ENCODE measurements around the gene DRICH1. TPM values are rescaled to one million over a fixed set of nuclear protein-coding genes. Genes with fewer than 3 reads are reported as not detected.
"Not testable (repeated sequence)": the region's sequence is repeated elsewhere in the genome, so short reads cannot be mapped to it uniquely, and the experiment has no call there.

Gene DRICH1
- total RNA-seq, 1 experiment from 2014 or later = 0.26 TPM

- 0 out of 2 replicates have a peak overlapping the region, but pooled peaks have one; percentile 44 for H3K27ac Mint-ChIP-seq
- peaks cover 24% of the 10 kb centered on the region for H3K4me1 Mint-ChIP-seq
- TF ChIP-seq USF2 (CRISPR knock-in tag; IDR thresholded peaks at IDR 0.05) = peak; percentile 46; the same call in 1 of the 2 replicates
- no peak for TF ChIP-seq ZNF219 (CRISPR knock-in tag; IDR thresholded peaks at IDR 0.05; ENCODE audit: borderline replicate concordance)
- H3K27me3 Mint-ChIP-seq (ENCODE audit: low read depth) = no peaks in the 10 kb centered on the region
- H3K36me3 Mint-ChIP-seq = peaks cover 2% of the 10 kb centered on the region; the same call in 1 of the 2 replicates
- ATAC-seq = peak; percentile 45
- ChIA-PET CTCF (interaction anchor here (0.7 to 1.1 kb wide), 3 partner anchors 42 to 176 kb away, joined by 3 to 4 read pairs (median 3); no protein-coding TSS in a partner anchor), POLR2A (no interaction called here)
- H3K4me3 Mint-ChIP-seq = no peak overlapping the region
- H3K9me3 Mint-ChIP-seq = no peaks in the 10 kb centered on the region
- DNase-seq (ENCODE audit: low spot score) = peak; percentile 31
Measured at GRCh38 chr22:23673826-23674690, 41.9 kb upstream of the DRICH1 start.

GRCh38 chr22:23673050-23673620 is 41.0 kb upstream of the DRICH1 start:
- POLR2A ChIA-PET = no interaction called here
- H3K27ac Mint-ChIP-seq = no peak overlapping the region

GRCh38 chr22:23672307-23673049 is 40.4 kb upstream of the DRICH1 start:
- POLR2A ChIA-PET; H3K27me3 Mint-ChIP-seq (ENCODE audit: low read depth); H3K4me3 Mint-ChIP-seq; DNase-seq (ENCODE audit: low spot score); H3K9me3 Mint-ChIP-seq; CTCF ChIA-PET; H3K36me3 Mint-ChIP-seq; ATAC-seq: not testable (repeated sequence)
- peak overlapping the region; percentile 90; the same call in 1 of the 2 replicates for H3K27ac Mint-ChIP-seq
- H3K4me1 Mint-ChIP-seq = peaks cover 17% of the 10 kb centered on the region

More at GRCh38 chr22:23673050-23673620, 41.0 kb upstream of the DRICH1 start:
- CTCF ChIA-PET = no interaction called here
- H3K9me3 Mint-ChIP-seq = no peaks in the 10 kb centered on the region
- no peak for DNase-seq (ENCODE audit: low spot score)
- peaks cover 4% of the 10 kb centered on the region; the same call in 1 of the 2 replicates for H3K36me3 Mint-ChIP-seq
- H3K4me3 Mint-ChIP-seq = no peak overlapping the region
- peaks cover 23% of the 10 kb centered on the region for H3K4me1 Mint-ChIP-seq
- ATAC-seq = no peak
- TF ChIP-seq STAT6 (CRISPR knock-in tag; conservative IDR thresholded peaks at IDR 0.05; ENCODE audit: low read depth) = no peak
- TF ChIP-seq RELA (CRISPR knock-in tag; IDR thresholded peaks at IDR 0.05; ENCODE audit: borderline replicate concordance) = no peak
- no peak for TF ChIP-seq ZNF317 (CRISPR knock-in tag; IDR thresholded peaks at IDR 0.05; ENCODE audit: borderline replicate concordance, low read depth)
- no peak for TF ChIP-seq ZNF263 (CRISPR knock-in tag; IDR thresholded peaks at IDR 0.05; ENCODE audit: low read depth)
- TF ChIP-seq ATF2 (CRISPR knock-in tag; IDR thresholded peaks at IDR 0.05; ENCODE audit: borderline replicate concordance, low read depth) = no peak
- TF ChIP-seq MAX (CRISPR knock-in tag; IDR thresholded peaks at IDR 0.05) = no peak
- no peak for TF ChIP-seq ZNF396 (CRISPR knock-in tag; IDR thresholded peaks at IDR 0.05; ENCODE audit: borderline replicate concordance)
- TF ChIP-seq USF1 (CRISPR knock-in tag; IDR thresholded peaks at IDR 0.05) = no peak
- H3K27me3 Mint-ChIP-seq (ENCODE audit: low read depth) = no peaks in the 10 kb centered on the region

- ATAC-seq; POLR2A ChIA-PET; H3K36me3 Mint-ChIP-seq; H3K4me3 Mint-ChIP-seq; CTCF ChIA-PET; DNase-seq (ENCODE audit: low spot score); H3K9me3 Mint-ChIP-seq; H3K27ac Mint-ChIP-seq; H3K27me3 Mint-ChIP-seq (ENCODE audit: low read depth): not testable (repeated sequence)
- peaks cover 17% of the 10 kb centered on the region for H3K4me1 Mint-ChIP-seq
Measured at GRCh38 chr22:23671387-23671786, 39.3 kb upstream of the DRICH1 start.
